DOHH2 (cell line): ENCODE results near the gene CCDC34.
"Not testable (repeated sequence)": the region's sequence is repeated elsewhere in the genome, so short reads cannot be mapped to it uniquely, and the experiment has no call there.

Experiments used
- H3F3A ChIP-seq: fragments of 200-600 bp; sonication (generic), shearing (Covaris generic); 2 replicates; pipeline ENCODE4 v1.6.0; 2016; ENCODE audit warnings: antibody characterized with exemption, mild to moderate bottlenecking; ENCODE audit not compliant: control insufficient read depth, insufficient read depth
- H3K27ac ChIP-seq: fragments of 200-600 bp; sonication (generic); 2 replicates; pipeline ENCODE4 v1.5.1; 2014; ENCODE audit warnings: low read depth, mild to moderate bottlenecking, low read length, moderate library complexity
- H3K27me3 ChIP-seq: fragments of 200-600 bp; sonication (generic); 2 replicates; pipeline ENCODE4 v1.6.1; 2014; ENCODE audit warnings: mild to moderate bottlenecking, low read length, mixed read lengths; ENCODE audit not compliant: control insufficient read depth
- H3K36me3 ChIP-seq: fragments of 200-600 bp; sonication (generic); 2 replicates; pipeline ENCODE4 v1.6.1; 2014; ENCODE audit warnings: mild to moderate bottlenecking, low read length, moderate library complexity, mixed read lengths; ENCODE audit not compliant: control insufficient read depth
- H3K4me1 ChIP-seq: fragments of 200-600 bp; sonication (generic); 2 replicates; pipeline ENCODE4 v1.6.1; 2014; ENCODE audit warnings: mild to moderate bottlenecking, low read length, mixed read lengths; ENCODE audit not compliant: control insufficient read depth
- H3K4me2 ChIP-seq: fragments of 200-600 bp; sonication (generic); 2 replicates; pipeline ENCODE4 v1.6.0; 2014; ENCODE audit warnings: mild to moderate bottlenecking, low read length, moderate library complexity
- H3K4me3 ChIP-seq: fragments of 200-600 bp; sonication (generic); 2 replicates; pipeline ENCODE4 v1.5.1; 2014; ENCODE audit warnings: mild to moderate bottlenecking, low read length, mixed read lengths
- H3K79me2 ChIP-seq: fragments of 200-600 bp; sonication (generic); 2 replicates; pipeline ENCODE4 v1.6.1; 2014; ENCODE audit warnings: mild to moderate bottlenecking, low read length, mixed read lengths; ENCODE audit not compliant: control insufficient read depth
- H3K9me2 ChIP-seq: fragments of 200-600 bp; sonication (generic); replicated peaks from 2 replicates; pipeline ENCODE4 v1.6.1; 2014; ENCODE audit warnings: mild to moderate bottlenecking, low read length, mixed read lengths; ENCODE audit not compliant: control insufficient read depth
- H3K9me3 ChIP-seq: fragments of 200-600 bp; sonication (generic); 2 replicates; pipeline ENCODE4 v1.6.1; 2014; ENCODE audit warnings: antibody characterized with exemption, low read length, mixed read lengths; ENCODE audit not compliant: control insufficient read depth, insufficient read depth
- H4K20me1 ChIP-seq: fragments of 200-600 bp; sonication (generic); 2 replicates; pipeline ENCODE4 v1.6.0; 2014; ENCODE audit warnings: low read depth, mild to moderate bottlenecking, antibody characterized with exemption, low read length, moderate library complexity; ENCODE audit not compliant: control insufficient read depth, insufficient read depth
- EZH2phosphoT487 ChIP-seq: fragments of 200-600 bp; sonication (generic); IDR thresholded peaks from 2 replicates; pipeline ENCODE4 v1.6.1; 2017; ENCODE audit warnings: borderline replicate concordance, mild to moderate bottlenecking, antibody characterized with exemption, low read length, moderate library complexity, mixed read lengths
- TF ChIP-seq, protein P1 (sequence below): fragments of 200-600 bp; sonication (generic); IDR thresholded peaks from one replicate; pipeline ENCODE4 v1.5.1; 2014; ENCODE audit warnings: antibody characterized with exemption, mild to moderate bottlenecking, low read depth, low read length; ENCODE audit not compliant: poor library complexity, severe bottlenecking

Gene CCDC34

GRCh38 chr11:27321340-27321739 is 41.7 kb downstream of the CCDC34 start:
- not testable (repeated sequence) for H3F3A ChIP-seq, H4K20me1 ChIP-seq, H3K4me2 ChIP-seq, H3K9me2 ChIP-seq, H3K4me3 ChIP-seq, H3K9me3 ChIP-seq, H3K27me3 ChIP-seq, H3K4me1 ChIP-seq, H3K27ac ChIP-seq, H3K79me2 ChIP-seq, H3K36me3 ChIP-seq

GRCh38 chr11:27319072-27319471 is 43.9 kb downstream of the CCDC34 start:
- Histone ChIP-seq H3K27ac (no peak overlapping the region), H3K4me2 (no peak overlapping the region), H3K27me3 (no peaks in the 10 kb centered on the region)

DNA sequence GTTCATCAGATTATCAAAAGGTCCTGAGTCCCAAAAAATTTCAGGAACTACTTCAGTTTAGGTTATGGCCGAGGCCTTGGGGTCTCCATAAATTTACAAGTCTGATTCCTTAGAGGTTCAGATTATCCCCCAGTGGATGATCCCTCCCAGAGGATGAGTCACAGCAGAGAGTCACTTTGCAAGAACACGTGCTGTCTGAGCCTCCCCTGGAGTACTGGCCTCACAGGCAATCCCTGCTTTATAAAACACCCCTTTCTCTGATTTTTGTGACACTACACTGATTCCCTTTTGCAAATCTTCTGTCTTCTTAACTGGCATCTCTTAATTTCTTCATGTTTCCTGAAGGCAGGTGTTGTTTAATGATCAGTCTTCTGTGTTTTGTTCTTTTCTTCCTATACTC is 45.3 kb downstream of the CCDC34 start:
- no peaks in the 10 kb centered on the region for H3K9me3 ChIP-seq
- H3K9me2 ChIP-seq: no peaks in the 10 kb centered on the region
- no peaks in the 10 kb centered on the region for H3K79me2 ChIP-seq
- H3K27ac ChIP-seq: no peak overlapping the region
- no peak overlapping the region for H3K4me3 ChIP-seq
- H3K4me2 ChIP-seq: no peak overlapping the region
- no peaks in the 10 kb centered on the region for H3K4me1 ChIP-seq
- 0 out of 2 replicates have a peak, but pooled peaks cover 3% of the 10 kb centered on the region for H3K27me3 ChIP-seq
- H3K36me3 ChIP-seq: no peaks in the 10 kb centered on the region
- no peak for TF ChIP-seq EZH2phosphoT487
- TF ChIP-seq, protein P1, sequence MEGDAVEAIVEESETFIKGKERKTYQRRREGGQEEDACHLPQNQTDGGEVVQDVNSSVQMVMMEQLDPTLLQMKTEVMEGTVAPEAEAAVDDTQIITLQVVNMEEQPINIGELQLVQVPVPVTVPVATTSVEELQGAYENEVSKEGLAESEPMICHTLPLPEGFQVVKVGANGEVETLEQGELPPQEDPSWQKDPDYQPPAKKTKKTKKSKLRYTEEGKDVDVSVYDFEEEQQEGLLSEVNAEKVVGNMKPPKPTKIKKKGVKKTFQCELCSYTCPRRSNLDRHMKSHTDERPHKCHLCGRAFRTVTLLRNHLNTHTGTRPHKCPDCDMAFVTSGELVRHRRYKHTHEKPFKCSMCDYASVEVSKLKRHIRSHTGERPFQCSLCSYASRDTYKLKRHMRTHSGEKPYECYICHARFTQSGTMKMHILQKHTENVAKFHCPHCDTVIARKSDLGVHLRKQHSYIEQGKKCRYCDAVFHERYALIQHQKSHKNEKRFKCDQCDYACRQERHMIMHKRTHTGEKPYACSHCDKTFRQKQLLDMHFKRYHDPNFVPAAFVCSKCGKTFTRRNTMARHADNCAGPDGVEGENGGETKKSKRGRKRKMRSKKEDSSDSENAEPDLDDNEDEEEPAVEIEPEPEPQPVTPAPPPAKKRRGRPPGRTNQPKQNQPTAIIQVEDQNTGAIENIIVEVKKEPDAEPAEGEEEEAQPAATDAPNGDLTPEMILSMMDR: no peak
- no peaks in the 10 kb centered on the region for H4K20me1 ChIP-seq
- H3F3A ChIP-seq: no peaks in the 10 kb centered on the region

More at GRCh38 chr11:27319072-27319471, 43.9 kb downstream of the CCDC34 start:
- H3K9me2 ChIP-seq: no peaks in the 10 kb centered on the region
- H3K4me3 ChIP-seq: no peak overlapping the region
- TF ChIP-seq, protein P1: no peak
- TF ChIP-seq EZH2phosphoT487: no peak
- H3K36me3 ChIP-seq: no peaks in the 10 kb centered on the region
- no peaks in the 10 kb centered on the region for H3F3A ChIP-seq
- H4K20me1 ChIP-seq: no peaks in the 10 kb centered on the region
- H3K4me1 ChIP-seq: no peaks in the 10 kb centered on the region
- H3K9me3 ChIP-seq: no peaks in the 10 kb centered on the region
- H3K79me2 ChIP-seq: no peaks in the 10 kb centered on the region

DNA sequence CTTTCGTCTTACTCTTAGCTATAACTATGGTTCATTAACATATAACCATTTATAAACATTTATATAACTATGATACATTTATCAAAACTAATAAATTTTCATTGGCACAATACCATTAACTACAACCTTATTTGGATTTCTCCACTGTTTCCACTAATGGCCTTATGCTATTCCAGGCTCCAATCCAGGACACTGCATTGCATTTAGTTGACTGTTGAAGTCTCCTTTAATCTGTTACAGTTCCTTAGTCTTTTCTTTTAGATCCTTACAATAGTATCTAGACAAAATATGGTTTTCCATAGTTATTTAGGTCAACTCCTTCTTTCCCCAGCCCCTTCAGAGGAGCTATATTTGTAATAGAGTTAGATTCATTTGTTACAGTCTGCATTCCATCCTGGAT is 47.2 kb downstream of the CCDC34 start:
- no peaks in the 10 kb centered on the region for H3K36me3 ChIP-seq
- H3K27me3 ChIP-seq: 0 out of 2 replicates have a peak, but pooled peaks cover 3% of the 10 kb centered on the region
- no peaks in the 10 kb centered on the region for H3F3A ChIP-seq
- H4K20me1 ChIP-seq: no peaks in the 10 kb centered on the region
- H3K9me3 ChIP-seq: no peaks in the 10 kb centered on the region
- TF ChIP-seq, protein P1: no peak
- TF ChIP-seq EZH2phosphoT487: no peak
- no peaks in the 10 kb centered on the region for H3K79me2 ChIP-seq
- no peak overlapping the region for H3K4me3 ChIP-seq
- no peaks in the 10 kb centered on the region for H3K9me2 ChIP-seq
- no peak overlapping the region for H3K4me2 ChIP-seq
- no peaks in the 10 kb centered on the region for H3K4me1 ChIP-seq
- H3K27ac ChIP-seq: no peak overlapping the region
